Stomach smooth muscle (tissue), 2 donors: ENCODE data around the gene SLC25A39.
"Not testable (repeated sequence)": the region's sequence is repeated elsewhere in the genome, so short reads cannot be mapped to it uniquely, and the experiment has no call there.

Experiments used
- H3K27ac ChIP-seq: one replicate; pipeline ENCODE4 v1.7.0; 2013; ENCODE audit warnings: mild to moderate bottlenecking, low read length, inconsistent platforms
- H3K27me3 ChIP-seq, 2 donors: one replicate each; pipeline ENCODE4 v1.7.0; 2013; ENCODE audit warnings: low read length in 2 of 2; ENCODE audit not compliant: insufficient read depth in 2 of 2, control insufficient read depth in 1 of 2
- H3K36me3 ChIP-seq, 2 donors: one replicate each; pipeline ENCODE4 v1.7.0; 2013; ENCODE audit warnings: low read length in 2 of 2; ENCODE audit not compliant: control insufficient read depth in 2 of 2, insufficient read depth in 2 of 2
- H3K4me1 ChIP-seq: one replicate; pipeline ENCODE4 v1.7.0; 2013; ENCODE audit warnings: low read length; ENCODE audit not compliant: control insufficient read depth, insufficient read depth
- H3K4me3 ChIP-seq, 2 donors: one replicate each; pipeline ENCODE4 v1.7.0; 2013; ENCODE audit warnings: low read length in 2 of 2
- H3K9ac ChIP-seq, 2 donors: one replicate each; pipeline ENCODE4 v1.7.0; 2013; ENCODE audit warnings: low read length in 2 of 2, mild to moderate bottlenecking in 1 of 2
- H3K9me3 ChIP-seq, 2 donors: one replicate each; pipeline ENCODE4 v1.7.0; 2013; ENCODE audit warnings: low read length in 2 of 2; ENCODE audit not compliant: control insufficient read depth in 2 of 2
- donor health status: healthy.
- donor health status: Pancreatic carcinoma.

The SLC25A39 gene

GRCh38 chr17:44353672-44354331 is 29.2 kb upstream of the SLC25A39 start:
- H3K27me3 ChIP-seq = no peaks in the 10 kb centered on the region
- no peak overlapping the region for H3K27ac ChIP-seq
- peak overlapping the region in 1 of 2 donors; percentile 66 for H3K4me3 ChIP-seq
- peak overlapping the region in 1 of 2 donors; percentile 41 for H3K9ac ChIP-seq
- H3K36me3 ChIP-seq = peaks cover 16% of the 10 kb centered on the region in 2 donors
- no peaks in the 10 kb centered on the region for H3K9me3 ChIP-seq
- no peaks in the 10 kb centered on the region for H3K4me1 ChIP-seq

GRCh38 chr17:44352828-44353671 is 28.4 kb upstream of the SLC25A39 start:
- H3K36me3 ChIP-seq = peaks cover 16% of the 10 kb centered on the region in 2 donors
- no peaks in the 10 kb centered on the region for H3K27me3 ChIP-seq
- peak overlapping the region in 1 of 2 donors; percentile 41 for H3K9ac ChIP-seq
- H3K4me3 ChIP-seq = peak overlapping the region in 1 of 2 donors; percentile 66
- H3K9me3 ChIP-seq = no peaks in the 10 kb centered on the region
- H3K4me1 ChIP-seq = no peaks in the 10 kb centered on the region
- no peak overlapping the region for H3K27ac ChIP-seq

- H3K27ac ChIP-seq = no peak overlapping the region
- H3K36me3 ChIP-seq = peaks cover 16% of the 10 kb centered on the region in 2 donors
- H3K9me3 ChIP-seq = no peaks in the 10 kb centered on the region
- H3K9ac ChIP-seq = no peak overlapping the region
- no peaks in the 10 kb centered on the region for H3K4me1 ChIP-seq
- no peak overlapping the region for H3K4me3 ChIP-seq
- no peaks in the 10 kb centered on the region for H3K27me3 ChIP-seq
These were observed 27.6 kb upstream of the SLC25A39 start for GRCh38 chr17:44351961-44352827.

- Histone ChIP-seq H3K27ac (no peak overlapping the region), H3K36me3 (peaks cover 16% of the 10 kb centered on the region in 2 donors), H3K9ac (no peak overlapping the region), H3K9me3 (no peaks in the 10 kb centered on the region), H3K4me3 (no peak overlapping the region), H3K4me1 (peaks cover under 1% of the 10 kb centered on the region), H3K27me3 (no peaks in the 10 kb centered on the region)
These were observed 26.8 kb upstream of the SLC25A39 start for GRCh38 chr17:44351464-44351863.

GRCh38 chr17:44350733-44351226 is 26.2 kb upstream of the SLC25A39 start:
- Histone ChIP-seq H3K27me3 (no peaks in the 10 kb centered on the region), H3K4me3 (no peak overlapping the region), H3K27ac (no peak overlapping the region), H3K9me3 (no peaks in the 10 kb centered on the region), H3K36me3 (peaks cover 16% of the 10 kb centered on the region in 2 donors), H3K4me1 (peaks cover 8% of the 10 kb centered on the region), H3K9ac (no peak overlapping the region)

- Histone ChIP-seq H3K27me3 (no peaks in the 10 kb centered on the region), H3K27ac (no peak overlapping the region), H3K9ac (no peak overlapping the region), H3K4me3 (no peak overlapping the region), H3K36me3 (peaks cover 16% of the 10 kb centered on the region in 2 donors), H3K4me1 (peaks cover 13% of the 10 kb centered on the region), H3K9me3 (no peaks in the 10 kb centered on the region)
These were observed 25.0 kb upstream of the SLC25A39 start for GRCh38 chr17:44349553-44350070.

- Histone ChIP-seq H3K36me3 (peaks cover 16% of the 10 kb centered on the region in 2 donors), H3K9me3 (no peaks in the 10 kb centered on the region), H3K27ac (no peak overlapping the region)
These were observed 24.4 kb upstream of the SLC25A39 start for GRCh38 chr17:44348988-44349364.

GRCh38 chr17:44348234-44348987 is 23.8 kb upstream of the SLC25A39 start:
- Histone ChIP-seq H3K9me3 (no peaks in the 10 kb centered on the region), H3K9ac (no peak overlapping the region), H3K4me3 (no peak overlapping the region), H3K36me3 (peaks cover 16% of the 10 kb centered on the region in 2 donors), H3K27me3 (no peaks in the 10 kb centered on the region), H3K4me1 (peaks cover 18% of the 10 kb centered on the region), H3K27ac (no peak overlapping the region)

More at GRCh38 chr17:44348988-44349364, 24.4 kb upstream of the SLC25A39 start:
- Histone ChIP-seq H3K9ac (no peak overlapping the region), H3K4me1 (peaks cover 18% of the 10 kb centered on the region), H3K4me3 (no peak overlapping the region), H3K27me3 (no peaks in the 10 kb centered on the region)

GRCh38 chr17:44347206-44348055 is 22.8 kb upstream of the SLC25A39 start:
- H3K4me3 ChIP-seq, H3K27ac ChIP-seq, H3K9me3 ChIP-seq, H3K9ac ChIP-seq, H3K27me3 ChIP-seq: not testable (repeated sequence)
- H3K36me3 ChIP-seq = peaks cover 14% of the 10 kb centered on the region in 2 donors
- peaks cover 18% of the 10 kb centered on the region for H3K4me1 ChIP-seq
